NCI-H82 (cell line): ENCODE measurements around the gene PRUNE2.
A peak's percentile ranks its signal among the peaks of the same experiment; 100 is the strongest.
"Not testable (repeated sequence)": the region's sequence is repeated elsewhere in the genome, so short reads cannot be mapped to it uniquely, and the experiment has no call there.

ENCODE experiments used
- DNase-seq: peaks from one replicate; lab custom pipeline; 2025; lab: John Stamatoyannopoulos, UW

Gene PRUNE2

GRCh38 chr9:76905791-76906646 lies at the start of gene PRUNE2:
TSS of gene PRUNE2 (minus strand) at chr9:76906114. CDS start at chr9:76905963, 151 bp downstream.
- DNase-seq: peak; percentile 58

- DNase-seq: not testable (repeated sequence)
Measured at GRCh38 chr9:76955406-76955805, 49.5 kb upstream of the PRUNE2 start.

GRCh38 chr9:76949865-76950264 lies 44.0 kb upstream of the PRUNE2 start:
- DNase-seq: no peak

- no peak for DNase-seq
Measured at GRCh38 chr9:76944011-76944410, 38.1 kb upstream of the PRUNE2 start.

- DNase-seq: no peak
Measured at GRCh38 chr9:76943054-76943453, 37.1 kb upstream of the PRUNE2 start.

- no peak for DNase-seq
Measured at GRCh38 chr9:76932757-76933156, 26.8 kb upstream of the PRUNE2 start.

GRCh38 chr9:76932265-76932664 lies 26.4 kb upstream of the PRUNE2 start:
- DNase-seq: no peak

- DNase-seq: no peak
Measured at GRCh38 chr9:76927540-76928240, 21.8 kb upstream of the PRUNE2 start.

- no peak for DNase-seq
Measured at GRCh38 chr9:76926846-76927245, 20.9 kb upstream of the PRUNE2 start.

- no peak for DNase-seq
Measured at GRCh38 chr9:76926324-76926741, 20.4 kb upstream of the PRUNE2 start.

- DNase-seq: no peak
Measured at GRCh38 chr9:76921165-76921564, 15.3 kb upstream of the PRUNE2 start.

GRCh38 chr9:76917299-76917698 lies 11.4 kb upstream of the PRUNE2 start:
- DNase-seq: no peak

- no peak for DNase-seq
Measured at GRCh38 chr9:76916231-76916630, 10.3 kb upstream of the PRUNE2 start.

- DNase-seq: no peak
Measured at GRCh38 chr9:76913467-76913866, 7.6 kb upstream of the PRUNE2 start.

- DNase-seq: no peak
Measured at GRCh38 chr9:76912636-76913275, 6.8 kb upstream of the PRUNE2 start.

- DNase-seq: no peak
Measured at GRCh38 chr9:76911971-76912370, 6.1 kb upstream of the PRUNE2 start.

GRCh38 chr9:76910861-76911260 lies 4.9 kb upstream of the PRUNE2 start:
- no peak for DNase-seq

GRCh38 chr9:76906647-76906975 lies 697 bp upstream of the PRUNE2 start:
- no peak for DNase-seq

- no peak for DNase-seq
Measured at GRCh38 chr9:76904661-76905457, 1.1 kb downstream of the PRUNE2 start.

- no peak for DNase-seq
Measured at GRCh38 chr9:76902395-76902794, 3.5 kb downstream of the PRUNE2 start.

- no peak for DNase-seq
Measured at GRCh38 chr9:76901801-76902200, 4.1 kb downstream of the PRUNE2 start.

GRCh38 chr9:76900884-76901440 lies 5.0 kb downstream of the PRUNE2 start:
- no peak for DNase-seq
